WTC11 (cell line): ENCODE data around the gene ASPN.

Experiments
- CTCF ChIP-seq: fragments of 200-600 bp; IDR thresholded peaks from 2 replicates; pipeline ENCODE4 v1.8.0; 2022; ENCODE audit warnings: antibody characterized with exemption
- RELA ChIP-seq: sonication (generic); formaldehyde crosslinking; IDR thresholded peaks from 2 replicates; pipeline ENCODE4 v1.8.1; 2022; ENCODE audit warnings: missing genetic modification reagents, mild to moderate bottlenecking, borderline replicate concordance
- ZNF138 ChIP-seq: sonication (generic); formaldehyde crosslinking; conservative IDR thresholded peaks from 2 replicates; pipeline ENCODE4 v1.8.1; 2022; ENCODE audit warnings: mild to moderate bottlenecking, moderate library complexity, missing genetic modification reagents
- ZNF263 ChIP-seq: sonication (generic); formaldehyde crosslinking; IDR thresholded peaks from 2 replicates; pipeline ENCODE4 v1.8.1; 2022; ENCODE audit warnings: low read depth, mild to moderate bottlenecking, moderate library complexity, missing genetic modification reagents
- TF ChIP-seq, protein P1 (sequence below): sonication (generic); formaldehyde crosslinking; IDR thresholded peaks from 2 replicates; pipeline ENCODE4 v1.8.1; 2022; ENCODE audit warnings: mild to moderate bottlenecking, missing genetic modification reagents, moderate library complexity, borderline replicate concordance

DNA sequence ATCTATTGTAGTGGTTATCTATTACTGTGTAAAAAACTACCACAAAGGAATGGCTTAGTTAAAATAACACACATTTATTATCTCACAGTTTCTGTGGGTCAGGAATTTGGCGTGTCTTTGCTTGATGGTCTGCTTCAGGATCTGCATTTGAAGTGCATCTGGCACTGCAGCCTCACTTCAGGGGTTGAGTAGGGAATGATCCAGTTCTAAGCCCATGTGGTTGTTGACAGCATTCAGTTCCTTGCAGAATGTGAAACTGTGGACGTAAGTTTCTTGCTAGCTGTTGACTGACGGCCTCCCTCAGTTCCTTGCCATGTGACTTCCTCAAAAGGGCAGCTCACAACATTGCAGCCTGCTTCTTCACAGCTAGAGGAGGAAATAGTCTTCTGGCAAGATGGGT lies 75.8 kb downstream of the ASPN start:
- TF ChIP-seq CTCF (no peak), ZNF138 (CRISPR knock-in tag) (no peak), ZNF263 (CRISPR knock-in tag) (no peak), RELA (CRISPR knock-in tag) (no peak)
- TF ChIP-seq, protein P1, sequence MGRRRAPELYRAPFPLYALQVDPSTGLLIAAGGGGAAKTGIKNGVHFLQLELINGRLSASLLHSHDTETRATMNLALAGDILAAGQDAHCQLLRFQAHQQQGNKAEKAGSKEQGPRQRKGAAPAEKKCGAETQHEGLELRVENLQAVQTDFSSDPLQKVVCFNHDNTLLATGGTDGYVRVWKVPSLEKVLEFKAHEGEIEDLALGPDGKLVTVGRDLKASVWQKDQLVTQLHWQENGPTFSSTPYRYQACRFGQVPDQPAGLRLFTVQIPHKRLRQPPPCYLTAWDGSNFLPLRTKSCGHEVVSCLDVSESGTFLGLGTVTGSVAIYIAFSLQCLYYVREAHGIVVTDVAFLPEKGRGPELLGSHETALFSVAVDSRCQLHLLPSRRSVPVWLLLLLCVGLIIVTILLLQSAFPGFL (CRISPR knock-in tag) = no peak
